H1 (cell line): ENCODE measurements around the gene AHNAK2. TPM values are rescaled to one million over a fixed set of nuclear protein-coding genes. Genes with fewer than 3 reads are reported as not detected.

Experiments
- CTBP2 ChIP-seq: IDR thresholded peaks from 2 replicates; pipeline ENCODE4 v1.7.0; 2011; ENCODE audit warnings: borderline replicate concordance, mild to moderate bottlenecking, moderate library complexity, mixed read lengths, low read length; ENCODE audit not compliant: insufficient read depth, insufficient read length
- EGR1 ChIP-seq: IDR thresholded peaks from 2 replicates; pipeline ENCODE4 v1.6.1; 2011; ENCODE audit warnings: low read depth, low read length, borderline replicate concordance
- GTF2F1 ChIP-seq: IDR thresholded peaks from 2 replicates; pipeline ENCODE4 v1.6.1; 2012; ENCODE audit warnings: low read depth, low read length, improper control_type of control experiment, borderline replicate concordance
- KDM5A ChIP-seq: fragments of 200-600 bp; IDR thresholded peaks from 2 replicates; pipeline ENCODE4 v1.7.1; 2012; ENCODE audit warnings: mild to moderate bottlenecking, low read length, inconsistent platforms, mixed read lengths
- POLR2AphosphoS5 ChIP-seq: IDR thresholded peaks from 2 replicates; pipeline ENCODE4 v1.6.1; 2011; ENCODE audit warnings: low read depth, low read length
- POU5F1 ChIP-seq: IDR thresholded peaks from 2 replicates; pipeline ENCODE4 v1.6.1; 2011; ENCODE audit warnings: low read depth, mild to moderate bottlenecking, low read length, moderate library complexity
- RXRA ChIP-seq: IDR thresholded peaks from 2 replicates; pipeline ENCODE4 v1.6.1; 2011; ENCODE audit warnings: low read depth, mild to moderate bottlenecking, low read length, moderate library complexity; ENCODE audit not compliant: insufficient read depth
- SAP30 ChIP-seq: fragments of 300-600 bp; sonication (generic); IDR thresholded peaks from 2 replicates; pipeline ENCODE4 v1.7.1; 2012; ENCODE audit warnings: low read length, moderate library complexity, mild to moderate bottlenecking, inconsistent platforms; ENCODE audit not compliant: insufficient read depth, insufficient replicate concordance
- SP2 ChIP-seq: IDR thresholded peaks from 2 replicates; pipeline ENCODE4 v1.6.1; 2012; ENCODE audit warnings: mild to moderate bottlenecking, low read length, inconsistent platforms
- SP4 ChIP-seq: IDR thresholded peaks from 2 replicates; pipeline ENCODE4 v1.6.1; 2012; ENCODE audit warnings: low read length, inconsistent platforms
- YY1 ChIP-seq: IDR thresholded peaks from 2 replicates; pipeline ENCODE4 v1.6.1; 2011; ENCODE audit warnings: low read depth, mild to moderate bottlenecking, low read length
- ZNF274 ChIP-seq: IDR thresholded peaks from 2 replicates; pipeline ENCODE4 v1.7.0; 2012; ENCODE audit warnings: low read length, borderline replicate concordance; ENCODE audit errors: extremely low read depth
- polyA plus RNA-seq, 7 experiments: library from polyadenylated mRNA; depleted of rRNA in 3 of 7; stranded (reverse) in 5 of 7; unstranded in 2 of 7; fragments of >200 nt in 5 of 7; fragments of 200-250 nt in 2 of 7; gene quantifications; 1 replicate in 5 of 7; 2 replicates in 1 of 7; 4 replicates in 1 of 7; pipeline versions ENCODE4 v1.2.1 to v1.2.3, GENCODE V29; 2011 to 2013; ENCODE audit warnings: missing spikeins in 2 of 7, mixed read lengths in 2 of 7
- total RNA-seq: library from RNA; stranded (reverse); fragmentation: NEBNext Ultra II Directional; extraction: Animal tissue kit (Norgen Biotek cat#: 25700); gene quantifications from 2 replicates; pipeline ENCODE4 v1.2.1, GENCODE V29; 2021

Gene AHNAK2
- total and polyA plus RNA-seq, 2 of the 8 experiments (the other 6 are each of a cell fraction or from before 2014, with no cell fraction given) = 0.95 to 2.0 TPM

GRCh38 chr14:104930526-104931303 is 47.5 kb downstream of the AHNAK2 start (continued):
- TF ChIP-seq SP2 (no peak), POU5F1 (no peak), GTF2F1 (no peak), CTBP2 (no peak), EGR1 (no peak), YY1 (no peak), ZNF274 (no peak), RXRA (no peak), POLR2AphosphoS5 (no peak), SAP30 (no peak), SP4 (no peak), KDM5A (no peak)
